ELF-1 (cell line): Measurements from ENCODE around the gene SH2D4B.
A peak's percentile ranks its signal among the peaks of the same experiment; 100 is the strongest.

Experiments used
- DNase-seq: peaks from one replicate; pipeline ENCODE4 v3.0.0-alpha.2; 2016; ENCODE audit warnings: low read depth, low spot score

SH2D4B gene

DNA sequence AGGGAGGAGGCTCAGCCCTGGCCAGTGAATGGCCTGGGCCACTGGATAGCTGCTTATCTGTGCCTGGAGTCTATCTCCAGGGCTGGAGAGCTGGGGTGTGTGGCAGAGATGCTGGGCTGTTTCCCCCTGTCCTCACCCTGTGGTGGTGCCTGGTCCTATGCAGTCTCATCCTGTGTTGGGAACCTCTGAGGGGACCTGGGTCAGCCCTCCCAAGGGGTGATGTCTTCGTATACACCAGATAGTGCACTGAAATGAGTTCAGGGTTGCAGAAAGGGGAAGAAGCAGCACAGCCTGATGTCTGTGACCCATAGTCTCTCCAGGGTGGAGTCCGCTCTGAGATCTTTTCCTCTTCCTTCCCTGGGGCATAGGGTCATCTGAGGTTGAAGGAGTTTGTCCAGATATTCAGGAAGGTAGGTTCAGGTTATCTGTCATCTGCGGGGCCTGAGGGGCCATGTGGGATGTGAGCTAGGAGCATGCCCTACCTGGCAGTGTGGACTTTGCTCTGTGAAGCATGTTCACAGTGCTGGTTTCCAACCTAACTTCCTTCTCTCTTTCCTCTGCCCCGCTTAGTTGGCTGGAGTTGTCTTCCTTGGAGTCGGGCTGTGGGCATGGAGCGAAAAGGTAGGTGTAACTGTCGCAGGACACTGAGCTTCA, 33.4 kb upstream of the SH2D4B start:
- peak; percentile 57 for DNase-seq

GRCh38 chr10:80504897-80505465, 32.7 kb upstream of the SH2D4B start:
- no peak for DNase-seq

GRCh38 chr10:80506189-80506575, 31.5 kb upstream of the SH2D4B start:
- no peak for DNase-seq

DNA sequence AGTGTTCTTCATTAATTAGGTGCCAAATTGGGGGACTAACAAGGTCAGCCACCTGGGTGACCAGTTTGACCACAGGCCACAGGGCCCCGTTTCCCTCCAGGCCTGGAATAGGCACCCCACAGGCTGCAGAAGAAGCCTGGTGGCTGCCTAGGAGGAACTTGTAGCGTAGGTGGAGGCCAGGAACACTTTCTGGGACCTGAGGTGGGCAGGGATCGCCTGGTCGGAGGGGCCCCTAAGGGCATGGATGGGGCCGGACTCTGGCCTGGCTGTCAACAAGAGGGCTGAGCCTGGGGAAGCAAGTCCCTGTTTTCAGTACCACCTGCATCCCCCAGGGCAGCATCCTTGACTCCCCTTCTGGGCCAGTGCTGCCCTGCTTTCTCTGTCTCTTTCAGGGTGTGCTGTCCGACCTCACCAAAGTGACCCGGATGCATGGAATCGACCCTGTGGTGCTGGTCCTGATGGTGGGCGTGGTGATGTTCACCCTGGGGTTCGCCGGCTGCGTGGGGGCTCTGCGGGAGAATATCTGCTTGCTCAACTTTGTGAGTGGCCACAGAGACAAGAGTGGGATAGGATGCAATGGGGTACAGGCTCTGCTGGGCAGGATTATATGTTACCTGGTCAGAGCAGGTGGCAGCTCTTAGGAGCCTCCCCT, 30.7 kb upstream of the SH2D4B start:
- peak; percentile 62 for DNase-seq

DNA sequence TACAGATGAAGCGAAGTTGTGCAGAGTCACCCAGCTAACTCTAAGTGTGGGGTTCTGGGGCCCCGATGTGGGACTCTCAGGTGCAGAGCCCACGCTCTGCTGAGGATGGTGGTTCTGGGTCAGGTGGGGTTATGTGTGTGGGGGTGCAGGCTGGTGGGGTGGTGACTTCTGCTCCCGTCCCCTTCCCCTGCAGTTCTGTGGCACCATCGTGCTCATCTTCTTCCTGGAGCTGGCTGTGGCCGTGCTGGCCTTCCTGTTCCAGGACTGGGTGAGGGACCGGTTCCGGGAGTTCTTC, 28.6 kb upstream of the SH2D4B start:
- no peak for DNase-seq

- DNase-seq, result peak; percentile 77
These were observed 28.1 kb upstream of the SH2D4B start for GRCh38 chr10:80509403-80510161.

DNA sequence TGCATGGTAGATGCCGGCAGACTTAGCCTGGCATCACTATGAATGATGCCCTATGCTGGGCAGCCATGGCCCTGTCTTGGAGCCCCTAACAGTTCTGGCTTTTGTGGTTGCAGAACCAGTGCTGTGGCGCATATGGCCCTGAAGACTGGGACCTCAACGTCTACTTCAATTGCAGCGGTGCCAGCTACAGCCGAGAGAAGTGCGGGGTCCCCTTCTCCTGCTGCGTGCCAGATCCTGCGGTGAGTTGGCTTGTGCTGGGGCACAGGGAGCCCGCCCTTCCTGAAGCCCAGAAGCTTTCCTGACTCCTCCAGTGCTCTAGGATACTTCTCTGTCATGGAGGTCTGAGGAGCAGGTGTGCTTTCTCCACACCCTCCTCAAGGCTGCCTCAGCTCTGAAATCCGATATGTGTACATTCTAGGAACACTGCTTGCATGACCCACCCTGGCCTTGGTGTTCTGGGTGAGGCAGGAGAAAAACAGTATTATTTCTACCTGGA, 25.6 kb upstream of the SH2D4B start:
- no peak for DNase-seq

DNA sequence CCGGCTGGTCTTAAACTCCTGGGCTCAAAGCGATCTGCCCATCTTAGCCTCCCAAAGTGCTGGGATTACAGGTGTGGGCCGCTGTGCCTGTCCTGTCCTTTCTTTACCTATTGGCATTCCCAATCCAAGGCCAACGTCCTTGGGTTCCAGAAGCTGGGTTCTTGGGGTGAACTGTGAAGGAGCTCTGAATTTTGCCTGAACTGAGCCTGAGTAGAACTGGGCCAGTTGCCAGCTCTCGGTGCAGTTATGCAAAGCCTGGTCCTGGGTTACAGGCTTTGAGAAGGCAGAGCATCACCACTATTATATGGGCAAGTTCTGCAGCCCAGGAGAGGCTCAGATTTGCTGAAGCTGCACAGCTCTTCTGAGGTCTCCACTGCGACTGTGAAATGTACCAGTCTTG, 24.6 kb upstream of the SH2D4B start:
- DNase-seq, result no peak

- no peak for DNase-seq
These were observed 22.2 kb upstream of the SH2D4B start for GRCh38 chr10:80515511-80515910.

- no peak for DNase-seq
These were observed 21.8 kb upstream of the SH2D4B start for GRCh38 chr10:80515941-80516340.

GRCh38 chr10:80516506-80517075, 21.1 kb upstream of the SH2D4B start:
- no peak for DNase-seq

DNA sequence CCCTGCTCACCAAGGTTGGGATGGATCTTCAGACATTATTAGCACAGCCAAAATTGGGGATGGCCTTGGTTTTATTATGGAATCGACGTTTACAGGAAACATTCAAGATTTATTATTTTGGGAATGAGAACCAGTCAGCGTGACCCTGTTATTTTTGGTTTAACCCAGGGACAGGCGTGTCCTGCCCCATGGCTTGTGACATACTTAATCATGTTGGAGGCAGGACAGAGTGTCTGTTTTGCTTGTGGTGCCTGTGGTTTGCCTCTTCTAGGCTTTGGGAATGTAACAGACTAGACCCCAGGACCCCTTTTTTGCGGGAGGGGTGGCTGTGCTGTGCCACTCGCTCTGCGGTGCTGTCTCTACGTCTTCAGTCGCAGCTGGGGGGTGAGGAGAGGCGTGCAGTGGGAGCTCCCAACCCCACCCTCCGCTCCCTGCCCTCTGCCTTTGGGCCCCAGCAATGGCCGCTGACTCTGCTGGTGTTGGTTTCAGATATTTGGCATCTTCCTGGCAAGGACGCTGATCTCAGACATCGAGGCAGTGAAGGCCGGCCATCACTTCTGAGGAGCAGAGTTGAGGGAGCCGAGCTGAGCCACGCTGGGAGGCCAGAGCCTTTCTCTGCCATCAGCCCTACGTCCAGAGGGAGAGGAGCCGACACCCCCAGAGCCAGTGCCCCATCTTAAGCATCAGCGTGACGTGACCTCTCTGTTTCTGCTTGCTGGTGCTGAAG, 20.1 kb upstream of the SH2D4B start:
- DNase-seq, result no peak

GRCh38 chr10:80518143-80518806, 19.4 kb upstream of the SH2D4B start:
- no peak for DNase-seq

DNA sequence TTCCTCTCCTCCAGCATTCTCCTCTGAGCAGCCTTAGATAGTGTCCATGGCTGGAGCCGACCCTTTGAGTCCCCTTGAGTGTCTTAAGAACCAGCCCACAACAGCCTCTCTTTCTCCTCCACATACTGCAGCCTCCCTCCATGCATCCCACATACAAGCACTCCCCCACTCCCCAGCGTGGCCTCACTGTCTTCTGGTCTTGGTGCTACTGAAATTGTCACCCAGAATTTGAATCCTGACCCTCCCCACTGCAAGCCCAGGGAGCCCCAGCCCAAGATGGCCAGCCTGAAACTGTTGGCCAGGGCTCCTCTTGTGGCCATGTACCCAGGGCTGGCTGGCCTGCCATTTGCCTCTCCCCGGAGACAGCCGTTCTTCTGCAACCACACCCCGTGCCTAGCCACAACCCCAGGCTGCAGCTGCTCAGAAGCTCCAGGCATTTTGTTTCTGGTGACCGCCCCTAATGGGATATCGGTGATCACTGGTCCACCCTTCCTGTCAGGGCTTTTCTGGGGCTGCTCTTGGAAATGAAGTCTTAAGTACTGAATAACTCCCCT, 18.8 kb upstream of the SH2D4B start:
- no peak for DNase-seq

DNA sequence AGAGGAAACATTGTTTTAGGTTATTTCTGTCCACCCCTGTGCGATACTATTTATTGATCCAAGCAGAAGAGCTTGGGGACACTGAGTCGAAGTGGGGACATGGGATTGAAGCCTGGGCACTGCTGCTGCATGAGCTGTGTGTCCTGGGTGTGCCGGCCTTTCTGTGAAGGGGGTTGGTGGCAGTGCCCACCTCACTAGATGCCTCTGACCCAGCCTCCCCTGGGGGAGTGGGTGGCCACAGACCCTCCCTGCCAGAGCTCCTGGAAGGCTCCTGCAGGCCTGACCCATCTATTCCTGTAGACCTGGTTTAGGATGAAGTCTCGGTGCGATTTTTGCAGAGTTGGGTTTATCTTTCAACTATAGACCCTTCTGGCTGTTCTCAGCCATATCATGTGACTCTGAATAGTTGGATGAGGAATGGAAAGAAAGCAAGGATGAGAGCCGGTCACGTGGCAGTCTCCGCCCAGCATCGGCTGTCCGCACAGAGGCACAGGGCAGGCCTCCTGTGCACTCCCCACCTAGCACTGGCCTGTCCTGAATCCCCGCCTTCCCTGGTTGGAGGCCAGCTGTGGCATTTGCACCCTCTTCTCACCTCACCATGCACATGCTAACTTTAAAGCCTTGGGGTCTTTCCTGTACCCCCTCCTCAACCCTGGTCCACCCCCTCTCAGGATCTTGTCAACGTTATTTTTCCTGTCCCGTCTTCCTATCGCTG, 17.6 kb upstream of the SH2D4B start:
- DNase-seq, result no peak

DNA sequence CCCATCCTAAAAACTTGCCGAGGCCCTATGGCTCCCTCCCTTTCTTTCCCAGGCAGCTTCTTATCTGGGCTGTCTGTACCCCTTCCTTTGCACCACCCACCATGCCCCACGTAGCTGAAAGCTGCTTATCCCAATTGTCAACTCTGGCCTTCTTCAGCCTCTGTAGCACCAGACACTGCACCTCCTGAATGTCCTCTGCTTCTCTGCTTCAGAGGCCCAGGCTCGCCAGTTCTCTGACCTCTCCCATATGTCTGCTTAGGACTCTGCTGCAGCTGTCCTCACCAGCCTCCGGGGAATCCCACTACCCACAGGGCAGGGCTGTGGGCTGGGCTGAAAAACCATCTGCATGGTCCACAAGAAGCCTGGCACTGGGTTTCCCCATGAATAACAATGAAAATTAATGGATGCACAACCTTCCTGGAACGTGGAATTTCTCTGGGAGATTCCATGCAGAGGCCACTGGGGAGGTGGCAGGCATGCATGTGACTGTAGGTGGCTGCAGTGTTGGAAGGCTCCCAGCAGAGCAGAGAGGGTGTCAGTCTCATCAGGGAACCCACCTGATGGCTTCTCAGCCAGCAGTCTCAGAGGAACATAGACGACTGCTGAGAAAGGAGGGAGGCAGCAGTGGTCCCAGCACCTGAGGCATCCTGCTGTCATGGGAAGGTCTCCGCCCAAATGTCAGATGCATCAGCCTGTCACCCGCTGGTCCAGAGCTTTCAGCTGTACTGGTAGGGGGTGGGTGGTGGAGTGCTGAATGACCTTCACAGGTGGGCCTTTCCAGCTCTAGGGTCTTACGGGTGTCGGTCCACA, 16.8 kb upstream of the SH2D4B start:
- no peak for DNase-seq

DNA sequence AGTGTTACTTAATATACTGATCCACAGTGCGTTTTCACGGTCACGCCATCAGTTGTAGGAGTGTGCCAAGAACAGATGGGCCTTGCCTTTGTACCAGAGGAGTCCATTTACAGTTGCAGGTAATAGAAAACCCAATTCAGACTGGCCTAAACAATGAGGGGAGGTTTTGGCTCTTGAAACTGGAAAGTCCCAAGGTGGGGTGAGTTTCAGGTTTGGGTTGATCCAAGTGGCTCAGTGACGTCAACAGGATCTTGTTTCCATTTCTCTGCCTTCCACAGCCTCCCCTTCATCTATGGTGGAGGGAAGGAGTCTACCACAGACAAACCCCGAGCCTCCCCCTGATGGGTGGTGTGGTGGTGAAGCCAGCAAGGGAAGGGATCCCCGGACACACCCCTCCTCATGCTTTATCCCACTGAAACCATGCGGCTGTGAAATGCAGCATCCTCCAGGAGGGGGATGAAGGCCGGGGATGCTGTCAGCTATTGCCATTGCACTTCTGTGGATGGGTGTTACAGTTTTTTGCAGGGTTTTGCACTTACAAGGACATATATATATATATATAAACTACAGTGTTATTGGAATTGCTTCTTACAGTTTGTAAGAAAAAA, 14.8 kb upstream of the SH2D4B start:
- no peak for DNase-seq

DNA sequence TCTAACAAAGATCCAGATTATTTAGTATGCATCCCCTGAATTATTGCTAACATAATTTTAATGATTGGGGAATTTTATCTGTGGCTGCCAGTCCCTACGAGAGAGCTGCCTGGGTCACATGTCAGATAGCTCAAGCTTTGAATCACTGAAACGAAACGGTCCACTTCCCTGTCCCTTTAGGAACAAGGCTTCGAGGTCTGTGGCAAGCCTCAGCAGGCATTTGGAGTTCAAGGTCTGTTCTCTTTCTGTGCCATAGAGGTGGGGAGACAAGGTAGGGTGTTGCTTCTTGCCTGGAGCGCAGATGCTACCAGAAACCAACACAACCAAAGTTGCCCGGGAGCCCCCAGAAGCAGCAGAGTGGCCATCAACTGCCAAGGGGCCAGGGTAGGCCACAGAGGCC, 13.9 kb upstream of the SH2D4B start:
- DNase-seq, result no peak
